ENCODE measurements around the gene CTSD. TPM values are rescaled to one million over a fixed set of nuclear protein-coding genes. Genes with fewer than 3 reads are reported as not detected.

Gene CTSD
- total RNA-seq, 3 donors from 2014 or later (not counting 1 experiment from before 2014, with no cell fraction given): 388 to 446 (median 415) TPM

- H3K4me3 ChIP-seq (ENCODE audit: low read length): no peak overlapping the region
- H3K9me3 Mint-ChIP-seq: no peaks in the 10 kb centered on the region
- no peak overlapping the region for H3K27ac Mint-ChIP-seq
- no peak overlapping the region for H3K27ac ChIP-seq (ENCODE audit: low read length)
- H3K36me3 ChIP-seq (ENCODE audit: control insufficient read depth, insufficient read depth, low read length): no peaks in the 10 kb centered on the region
- TF ChIP-seq, protein P1, sequence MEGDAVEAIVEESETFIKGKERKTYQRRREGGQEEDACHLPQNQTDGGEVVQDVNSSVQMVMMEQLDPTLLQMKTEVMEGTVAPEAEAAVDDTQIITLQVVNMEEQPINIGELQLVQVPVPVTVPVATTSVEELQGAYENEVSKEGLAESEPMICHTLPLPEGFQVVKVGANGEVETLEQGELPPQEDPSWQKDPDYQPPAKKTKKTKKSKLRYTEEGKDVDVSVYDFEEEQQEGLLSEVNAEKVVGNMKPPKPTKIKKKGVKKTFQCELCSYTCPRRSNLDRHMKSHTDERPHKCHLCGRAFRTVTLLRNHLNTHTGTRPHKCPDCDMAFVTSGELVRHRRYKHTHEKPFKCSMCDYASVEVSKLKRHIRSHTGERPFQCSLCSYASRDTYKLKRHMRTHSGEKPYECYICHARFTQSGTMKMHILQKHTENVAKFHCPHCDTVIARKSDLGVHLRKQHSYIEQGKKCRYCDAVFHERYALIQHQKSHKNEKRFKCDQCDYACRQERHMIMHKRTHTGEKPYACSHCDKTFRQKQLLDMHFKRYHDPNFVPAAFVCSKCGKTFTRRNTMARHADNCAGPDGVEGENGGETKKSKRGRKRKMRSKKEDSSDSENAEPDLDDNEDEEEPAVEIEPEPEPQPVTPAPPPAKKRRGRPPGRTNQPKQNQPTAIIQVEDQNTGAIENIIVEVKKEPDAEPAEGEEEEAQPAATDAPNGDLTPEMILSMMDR (IDR thresholded peaks at IDR 0.05): no peak
- no peaks in the 10 kb centered on the region for H3K4me1 ChIP-seq (ENCODE audit: control insufficient read depth, insufficient read depth, low read length)
- no peaks in the 10 kb centered on the region for H3K27me3 ChIP-seq (ENCODE audit: control insufficient read depth, insufficient read depth, low read length)
- no peak for ATAC-seq
- WGBS (ENCODE audit: insufficient coverage): 86% methylated on average over 7 of the region's 8 CpGs
- H3K4me1 Mint-ChIP-seq: no peaks in the 10 kb centered on the region
- H3K36me3 Mint-ChIP-seq: no peaks in the 10 kb centered on the region
- intact Hi-C loops (cut with micrococcal nuclease): no loop called here
- H3K4me3 Mint-ChIP-seq: no peak overlapping the region
- H3K9me3 ChIP-seq (ENCODE audit: control insufficient read depth, insufficient read depth, low read length): no peaks in the 10 kb centered on the region
- no peak for DNase-seq
- peaks cover 0 to 1% of the 10 kb centered on the region in 2 donors for H3K27me3 Mint-ChIP-seq (ENCODE audit: low read depth in 2 of 2)
These were observed 46.0 kb downstream of the CTSD start for GRCh38 chr11:1717745-1718144.

DNA sequence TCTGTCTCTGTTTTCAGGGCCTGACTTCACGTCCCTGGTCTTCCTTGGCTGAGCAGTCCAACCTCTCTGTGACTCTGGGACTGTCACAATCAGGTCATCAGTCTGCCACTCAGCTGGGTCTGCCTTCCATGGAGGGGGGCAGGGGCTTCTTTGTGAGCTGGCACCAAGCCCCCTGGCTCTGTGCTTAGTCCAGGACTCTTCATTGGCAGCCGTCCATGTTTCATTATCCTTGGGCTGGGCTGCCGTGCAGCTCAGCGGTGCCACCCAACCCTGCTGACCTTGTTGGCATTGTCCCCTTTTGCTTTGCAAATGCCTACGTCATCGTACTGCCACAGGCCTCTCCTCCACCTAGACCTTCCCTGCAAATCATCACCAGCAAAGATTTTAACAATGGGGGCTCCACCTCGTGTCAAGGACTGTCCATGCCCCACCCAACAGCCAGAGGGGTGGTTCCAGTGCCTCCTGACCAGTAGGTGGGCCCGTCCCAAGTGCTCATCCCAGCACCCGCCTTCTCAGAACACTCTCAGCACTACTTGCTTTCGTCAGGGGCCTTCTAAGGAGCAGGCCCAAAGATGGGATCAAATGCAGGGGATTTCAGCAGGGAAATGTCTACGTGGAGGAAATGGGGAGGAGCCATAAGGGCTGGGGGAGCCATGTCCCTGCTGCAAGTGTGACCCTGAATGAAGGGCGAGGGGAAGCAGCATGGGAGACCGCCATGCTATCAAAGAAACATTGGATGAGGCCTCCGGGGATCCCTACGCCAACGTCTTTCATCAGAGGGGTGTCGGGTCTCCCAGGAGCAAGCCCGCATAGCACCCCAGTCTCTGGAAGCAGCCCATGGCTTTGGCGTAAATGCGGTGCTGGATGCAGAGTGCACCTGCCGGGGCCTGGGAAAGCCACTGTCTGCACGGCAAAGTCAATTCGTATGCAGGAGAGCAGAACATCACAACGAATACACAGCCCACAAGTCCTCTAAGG lies 48.5 kb downstream of the CTSD start:
- intact Hi-C loops (cut with micrococcal nuclease): no loop called here
- Mint-ChIP-seq H3K9me3 (no peaks in the 10 kb centered on the region), H3K27me3 (ENCODE audit: low read depth in 2 of 2) (no peaks in the 10 kb centered on the region), H3K4me3 (no peak overlapping the region), H3K4me1 (no peaks in the 10 kb centered on the region), H3K27ac (no peak overlapping the region), H3K36me3 (no peaks in the 10 kb centered on the region)
- Histone ChIP-seq H3K27ac (ENCODE audit: low read length) (no peak overlapping the region), H3K4me3 (ENCODE audit: low read length) (no peak overlapping the region), H3K36me3 (ENCODE audit: control insufficient read depth, insufficient read depth, low read length) (no peaks in the 10 kb centered on the region), H3K9me3 (ENCODE audit: control insufficient read depth, insufficient read depth, low read length) (no peaks in the 10 kb centered on the region), H3K27me3 (ENCODE audit: control insufficient read depth, insufficient read depth, low read length) (no peaks in the 10 kb centered on the region), H3K4me1 (ENCODE audit: control insufficient read depth, insufficient read depth, low read length) (no peaks in the 10 kb centered on the region)
- TF ChIP-seq, protein P1 (IDR thresholded peaks at IDR 0.05): no peak
- no peak for ATAC-seq
- no peak for DNase-seq
- 92% methylated on average over 24 of the region's 24 CpGs for WGBS (ENCODE audit: insufficient coverage)

- Histone ChIP-seq H3K4me3 (ENCODE audit: low read length) (no peak overlapping the region), H3K9me3 (ENCODE audit: control insufficient read depth, insufficient read depth, low read length) (no peaks in the 10 kb centered on the region), H3K27ac (ENCODE audit: low read length) (no peak overlapping the region), H3K36me3 (ENCODE audit: control insufficient read depth, insufficient read depth, low read length) (no peaks in the 10 kb centered on the region), H3K27me3 (ENCODE audit: control insufficient read depth, insufficient read depth, low read length) (no peaks in the 10 kb centered on the region), H3K4me1 (ENCODE audit: control insufficient read depth, insufficient read depth, low read length) (peaks cover 19% of the 10 kb centered on the region)
- Mint-ChIP-seq H3K27ac (no peak overlapping the region), H3K27me3 (ENCODE audit: low read depth in 2 of 2) (peaks cover 7 to 8% of the 10 kb centered on the region in 2 donors), H3K36me3 (no peaks in the 10 kb centered on the region), H3K4me1 (peaks cover 0 to 12% of the 10 kb centered on the region in 2 donors), H3K4me3 (no peak overlapping the region), H3K9me3 (no peaks in the 10 kb centered on the region)
- DNase-seq (no peak), ATAC-seq (no peak)
- intact Hi-C loops (cut with micrococcal nuclease): no loop called here
- TF ChIP-seq, protein P1 (IDR thresholded peaks at IDR 0.05): no peak
- 89% methylated on average over 10 of the region's 10 CpGs for WGBS (ENCODE audit: insufficient coverage)
These were observed 55.0 kb downstream of the CTSD start for GRCh38 chr11:1708716-1709115.

All from natural killer cell (primary cell).